Frontal cortex (tissue), 4 donors: ENCODE results near the gene APBB2. TPM values are rescaled to one million over a fixed set of nuclear protein-coding genes. Genes with fewer than 3 reads are reported as not detected.
"Not testable (repeated sequence)": the region's sequence is repeated elsewhere in the genome, so short reads cannot be mapped to it uniquely, and the experiment has no call there.

Source experiments
- DNase-seq, 2 donors: peaks; one replicate each; pipeline ENCODE4 v3.0.0; 2012; ENCODE audit warnings: low spot score in 2 of 2
- FAIRE-seq: peaks from 2 replicates; lab custom pipeline; 2012; peaks lifted over from hg19 to GRCh38; lab: Jason Lieb, UNC
- total RNA-seq: library from RNA; depleted of rRNA; stranded (reverse); fragments of >200 nt; gene quantifications from one replicate; pipeline ENCODE4 v1.2.3, GENCODE V29; 2014
- donor health status: control.
- donor health status: control.
- donor health status: control.

Gene APBB2
- total RNA-seq, 1 donor from 2014 or later, result 68.1 TPM

DNA sequence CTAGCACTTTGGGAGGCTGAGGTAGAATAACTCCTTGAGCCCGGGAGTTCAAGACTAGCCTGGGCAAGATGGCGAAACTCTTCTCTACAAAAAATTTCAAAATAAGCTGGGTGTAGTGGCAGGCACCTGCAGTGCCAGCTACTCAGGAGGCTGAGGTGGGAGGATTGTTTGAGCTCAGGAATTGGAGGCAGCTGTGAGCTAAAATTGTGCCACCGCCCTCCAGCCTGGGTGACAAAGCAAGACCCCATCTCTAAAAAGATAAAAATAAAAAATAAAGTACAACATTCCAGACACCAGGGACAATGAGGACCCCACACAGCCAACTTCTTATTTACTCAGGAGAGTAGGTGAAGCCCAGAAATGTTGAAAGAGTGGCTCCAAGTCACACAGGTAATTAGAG is 53.0 kb downstream of the APBB2 start:
- no peak for DNase-seq
- FAIRE-seq, result no peak

DNA sequence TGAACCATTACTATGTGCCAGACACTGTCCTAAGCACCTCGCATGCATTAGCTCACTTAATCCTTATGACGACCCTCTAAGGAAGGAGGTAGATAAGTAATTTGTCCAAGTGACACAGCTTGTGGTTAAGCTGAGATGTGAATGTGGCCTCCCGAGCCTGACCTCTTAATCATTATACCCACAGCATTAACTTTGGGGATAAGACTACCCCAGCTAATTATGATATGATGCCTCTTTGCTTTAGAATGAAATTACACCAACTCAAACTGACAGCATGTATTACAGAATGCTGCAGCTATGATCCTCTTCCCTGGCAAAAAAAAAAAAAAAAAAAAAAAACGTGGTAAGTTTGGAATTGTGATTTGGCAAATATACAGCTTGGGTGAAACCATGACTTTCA is 53.5 kb downstream of the APBB2 start:
- FAIRE-seq, result no peak
- DNase-seq, result no peak

DNA sequence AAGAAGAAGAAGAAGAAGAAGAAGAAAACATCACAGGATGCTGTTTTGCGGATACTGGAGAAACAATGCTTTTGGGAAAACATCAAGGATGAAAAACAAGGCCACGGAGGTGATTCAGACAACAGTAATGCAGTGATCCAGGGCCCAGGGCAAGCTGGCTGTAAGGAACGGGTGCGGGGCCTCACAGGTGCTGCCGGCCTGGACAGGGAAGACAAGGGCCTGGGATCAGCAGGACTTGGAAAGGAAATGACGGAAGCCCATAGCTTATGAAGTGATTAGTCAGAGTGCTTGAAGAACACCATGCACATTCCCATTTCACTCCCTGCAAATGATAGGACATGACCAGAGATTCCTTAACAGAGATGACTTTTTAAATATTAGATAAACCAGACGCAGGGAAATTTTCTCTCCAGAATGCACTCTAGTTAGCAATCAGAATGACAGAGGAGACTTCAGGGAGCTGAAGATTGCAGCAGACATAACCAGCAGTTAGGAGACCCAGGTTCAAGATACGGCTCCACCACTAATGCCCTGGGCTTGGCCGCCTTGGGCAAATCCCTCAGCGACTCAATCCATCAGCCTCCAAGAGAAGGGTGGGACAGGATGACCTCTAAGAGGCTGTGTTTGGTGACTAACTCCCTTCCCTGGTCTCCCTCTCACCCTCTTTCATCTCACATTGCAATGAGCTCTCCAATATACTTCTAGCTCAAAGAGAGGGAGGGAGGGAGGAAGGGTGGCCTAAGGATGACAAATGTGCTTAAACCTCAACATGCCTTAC is 54.1 kb downstream of the APBB2 start:
- DNase-seq, result no peak
- no peak for FAIRE-seq

DNA sequence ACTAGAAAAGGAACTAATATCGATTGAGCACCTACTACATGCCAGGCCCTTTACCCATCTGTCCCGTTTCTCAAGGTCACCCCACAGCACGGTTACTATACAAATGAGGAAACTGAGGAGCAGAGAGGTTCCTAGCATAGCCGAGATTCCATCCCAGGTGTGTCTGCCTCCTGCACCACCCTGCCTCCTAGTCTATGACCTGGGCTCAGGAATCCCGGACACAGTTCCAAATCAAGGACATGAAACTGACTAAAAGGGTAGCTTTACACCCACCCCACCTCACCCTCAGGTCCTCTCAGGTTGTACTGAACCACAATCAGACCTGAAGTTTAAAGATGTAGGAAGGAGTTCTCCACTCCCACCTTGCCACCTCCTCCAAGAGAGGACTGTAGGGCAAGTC is 55.6 kb downstream of the APBB2 start:
- FAIRE-seq, result no peak

DNA sequence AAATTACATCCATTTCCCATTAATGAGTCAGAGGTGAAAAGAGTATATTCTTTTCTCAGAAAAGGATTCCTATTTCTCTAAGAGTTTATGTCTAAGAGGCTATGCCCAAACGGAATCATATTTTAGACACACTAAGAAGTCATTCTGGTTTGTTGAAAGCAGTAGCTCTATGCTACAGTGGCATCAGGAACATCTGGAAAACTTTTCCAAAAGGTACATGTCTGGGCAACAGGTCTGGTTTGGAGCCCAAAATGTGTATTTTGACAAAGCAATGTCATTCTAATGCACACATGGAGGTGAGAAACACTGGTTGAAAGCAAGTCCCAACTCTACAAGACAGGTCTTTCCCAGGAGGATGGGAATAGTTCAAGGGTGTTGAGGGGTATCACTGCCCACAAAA is 56.1 kb downstream of the APBB2 start:
- no peak for FAIRE-seq

More for the DNA sequence above, 55.6 kb downstream of the APBB2 start:
- no peak for DNase-seq

GRCh38 chr4:41157009-41157408 is 57.3 kb downstream of the APBB2 start:
- no peak for DNase-seq
- FAIRE-seq, result no peak

More for the DNA sequence above, 56.1 kb downstream of the APBB2 start:
- DNase-seq, result no peak

DNA sequence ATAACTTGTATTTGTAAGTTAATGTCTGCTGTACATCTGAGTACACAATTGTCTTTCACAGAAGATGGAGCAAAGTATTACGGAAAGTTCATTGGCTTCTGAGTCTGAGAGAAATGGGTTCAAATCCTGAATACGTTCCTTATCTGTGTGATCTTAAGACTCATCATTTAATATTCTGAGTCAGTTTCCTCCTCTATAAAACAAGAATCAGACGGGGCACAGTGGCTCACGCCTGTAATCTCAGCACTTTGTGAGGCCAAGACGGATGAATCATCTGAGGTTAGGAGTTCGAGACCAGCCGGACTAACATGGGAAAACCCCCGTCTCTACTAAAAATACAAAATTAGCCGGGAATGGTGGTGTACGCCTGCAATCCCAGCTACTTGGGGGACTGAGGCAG is 57.8 kb downstream of the APBB2 start:
- no peak for FAIRE-seq
- no peak for DNase-seq

GRCh38 chr4:41155194-41155830 is 59.0 kb downstream of the APBB2 start:
- no peak for FAIRE-seq
- DNase-seq, result no peak

- DNase-seq (no peak), FAIRE-seq (peak; percentile 84)
These were observed 59.5 kb downstream of the APBB2 start for GRCh38 chr4:41154814-41155177.

- no peak for FAIRE-seq
- no peak for DNase-seq
These were observed 60.1 kb downstream of the APBB2 start for GRCh38 chr4:41154010-41154813.

DNA sequence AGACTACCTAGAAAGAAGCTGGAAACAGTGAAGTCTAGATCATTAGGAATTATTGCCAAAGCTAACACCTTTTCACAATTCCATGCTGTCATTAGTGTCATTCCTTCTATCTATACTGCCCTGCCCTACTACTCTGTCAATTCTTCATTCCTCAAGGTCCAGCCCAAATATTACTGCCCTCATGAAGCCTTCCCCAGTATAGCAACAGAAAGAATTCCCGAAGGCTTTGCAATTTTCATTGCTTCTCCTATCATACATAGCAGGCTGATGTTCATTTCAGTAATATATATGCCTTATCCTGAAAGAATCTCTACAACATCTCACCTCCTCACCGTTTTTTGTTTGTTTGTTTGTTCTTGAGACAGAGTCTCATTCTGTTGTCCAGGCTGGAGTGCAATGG is 63.9 kb downstream of the APBB2 start:
- no peak for FAIRE-seq
- DNase-seq, result no peak

GRCh38 chr4:41149568-41149967 is 64.8 kb downstream of the APBB2 start:
- not testable (repeated sequence) for FAIRE-seq, DNase-seq

GRCh38 chr4:41148931-41149330 is 65.4 kb downstream of the APBB2 start:
- DNase-seq (no peak), FAIRE-seq (no peak)

DNA sequence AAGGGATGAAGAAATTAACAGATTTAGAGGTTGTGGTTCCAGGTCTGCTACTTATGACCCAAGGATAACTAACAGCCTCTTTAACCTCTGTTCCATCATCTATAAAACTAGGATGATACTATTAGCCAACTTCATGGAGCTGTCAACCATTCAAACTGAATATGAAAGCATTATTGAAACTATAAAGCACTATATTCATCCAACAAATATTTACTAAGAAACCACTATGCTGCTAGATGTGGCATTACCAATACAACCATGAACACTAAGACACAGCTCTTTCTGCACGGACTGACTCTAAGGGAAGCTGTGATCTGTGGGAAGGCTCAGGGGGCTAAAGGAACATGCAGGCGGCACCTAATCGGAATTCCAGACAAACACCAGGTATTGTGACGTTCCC is 66.0 kb downstream of the APBB2 start:
- no peak for DNase-seq
- no peak for FAIRE-seq

- FAIRE-seq, DNase-seq: not testable (repeated sequence)
These were observed 66.8 kb downstream of the APBB2 start for GRCh38 chr4:41147570-41147969.

- FAIRE-seq, result no peak
- peak; percentile 12 to 26 for DNase-seq
These were observed 67.4 kb downstream of the APBB2 start for GRCh38 chr4:41146716-41147506.

DNA sequence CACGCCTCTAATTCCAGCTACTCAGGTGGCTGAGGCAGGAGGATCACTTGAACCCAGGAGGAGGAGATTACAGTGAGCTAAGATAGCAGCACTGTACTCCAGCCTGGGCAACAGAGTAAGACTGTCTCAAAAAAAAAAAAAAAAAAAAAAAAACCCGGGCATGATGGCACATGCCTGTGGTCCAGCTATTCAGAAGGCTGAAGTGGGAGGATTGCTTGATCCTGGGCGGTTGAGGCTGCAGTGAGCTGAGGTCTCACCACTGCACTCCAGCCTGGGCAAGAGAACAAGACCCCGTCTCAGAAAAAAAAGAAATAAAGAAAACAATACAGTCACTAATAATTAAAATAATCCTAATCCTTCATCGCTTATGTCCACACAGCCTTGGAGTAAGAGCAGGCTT is 68.1 kb downstream of the APBB2 start:
- FAIRE-seq (no peak), DNase-seq (no peak)

DNA sequence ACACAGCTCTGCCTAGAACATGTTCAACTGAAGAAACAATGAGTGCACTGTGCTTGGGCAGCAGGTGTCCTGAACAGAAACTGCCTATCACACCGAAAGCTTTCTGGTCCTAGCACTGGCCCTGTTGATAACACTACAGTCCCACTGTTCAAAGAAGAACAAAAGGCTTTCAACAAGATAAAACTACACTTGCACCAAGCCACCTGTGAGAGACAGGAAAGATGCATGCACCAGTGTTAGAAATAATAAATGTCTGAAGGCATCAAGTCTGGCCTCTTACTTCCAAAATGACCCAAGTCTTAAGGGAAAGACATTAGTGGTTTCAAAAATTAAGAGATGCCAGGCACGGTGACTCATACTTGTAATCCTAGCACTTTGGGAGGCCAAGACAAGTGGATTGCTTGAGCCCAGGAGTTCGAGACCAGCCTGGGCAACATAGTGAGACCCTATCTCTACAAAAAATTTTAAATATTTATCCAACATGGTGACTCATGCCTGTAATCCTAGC is 68.7 kb downstream of the APBB2 start:
- FAIRE-seq, result no peak
- DNase-seq, result no peak

DNA sequence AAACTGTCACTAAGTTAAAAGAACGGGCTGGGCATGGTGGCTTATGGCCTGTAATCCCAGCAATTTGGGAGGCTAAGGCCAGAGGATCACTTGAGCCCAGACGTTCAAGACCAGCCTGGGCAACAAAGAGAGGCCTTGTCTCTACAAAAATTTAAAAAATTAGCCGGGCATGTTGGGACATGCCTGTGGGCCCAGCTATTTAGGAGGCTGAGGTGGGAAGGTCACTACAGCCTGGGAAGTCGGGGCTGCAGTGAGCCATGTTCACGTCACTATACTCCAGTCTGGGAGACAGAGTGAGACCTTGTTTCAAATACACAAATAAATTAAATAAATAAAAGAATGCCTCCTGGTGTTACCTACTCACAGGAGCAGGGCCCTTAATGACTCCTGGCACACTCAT is 69.5 kb downstream of the APBB2 start:
- FAIRE-seq, result no peak
- DNase-seq, result no peak

- DNase-seq (no peak), FAIRE-seq (no peak)
These were observed 70.3 kb downstream of the APBB2 start for GRCh38 chr4:41144040-41144379.
